H9 (cell line): Measurements from ENCODE around the gene ELOVL3. TPM values are rescaled to one million over a fixed set of nuclear protein-coding genes. Genes with fewer than 3 reads are reported as not detected.

Source experiments
- DNase-seq: peaks from one replicate; pipeline ENCODE4 v3.0.0-alpha.2; 2017
- H2AFZ ChIP-seq: one replicate; pipeline ENCODE4 v1.6.1; 2013; ENCODE audit warnings: mild to moderate bottlenecking, low read length, control low read depth, moderate library complexity
- H2AK5ac ChIP-seq: 2 replicates; pipeline ENCODE4 v1.6.1; 2013; ENCODE audit warnings: low read length, control low read depth, mixed read lengths; ENCODE audit not compliant: insufficient read length
- H2BK120ac ChIP-seq: one replicate; pipeline ENCODE4 v1.6.1; 2013; ENCODE audit warnings: low read depth, mild to moderate bottlenecking, low read length, control low read depth, inconsistent platforms; ENCODE audit not compliant: poor library complexity, severe bottlenecking
- H2BK12ac ChIP-seq: 2 replicates; pipeline ENCODE4 v1.6.1; 2013; ENCODE audit warnings: low read length, control low read depth, mixed read lengths, low read depth; ENCODE audit not compliant: insufficient read length
- H2BK15ac ChIP-seq: 2 replicates; pipeline ENCODE4 v1.6.1; 2013; ENCODE audit warnings: low read depth, low read length, control low read depth
- H2BK20ac ChIP-seq: one replicate; pipeline ENCODE4 v1.6.1; 2013; ENCODE audit warnings: low read depth, mild to moderate bottlenecking, low read length, control low read depth, inconsistent platforms; ENCODE audit not compliant: poor library complexity, severe bottlenecking
- H2BK5ac ChIP-seq: 2 replicates; pipeline ENCODE4 v1.6.1; 2013; ENCODE audit warnings: low read length, control low read depth, mixed read lengths; ENCODE audit not compliant: insufficient read length
- H3K14ac ChIP-seq: 2 replicates; pipeline ENCODE4 v1.6.1; 2013; ENCODE audit warnings: low read length, control low read depth; ENCODE audit not compliant: insufficient read depth
- H3K18ac ChIP-seq: 2 replicates; pipeline ENCODE4 v1.6.1; 2013; ENCODE audit warnings: low read depth, mild to moderate bottlenecking, mixed read lengths, low read length, control low read depth; ENCODE audit not compliant: insufficient read length
- H3K23ac ChIP-seq: 2 replicates; pipeline ENCODE4 v1.6.1; 2013; ENCODE audit warnings: low read length, control low read depth, mixed read lengths, low read depth; ENCODE audit not compliant: insufficient read length
- H3K23me2 ChIP-seq: 2 replicates; pipeline ENCODE4 v1.6.1; 2013; ENCODE audit warnings: low read depth, mild to moderate bottlenecking, mixed read lengths, low read length, control low read depth; ENCODE audit not compliant: insufficient read length, poor library complexity, severe bottlenecking
- H3K27ac ChIP-seq: 2 replicates; pipeline ENCODE4 v1.5.1; 2013; ENCODE audit warnings: low read length, control low read depth, mixed read lengths, low read depth; ENCODE audit not compliant: insufficient read length
- H3K27me3 ChIP-seq: 2 replicates; pipeline ENCODE4 v1.6.1; 2013; ENCODE audit warnings: low read length, control low read depth, inconsistent platforms; ENCODE audit not compliant: insufficient read depth
- H3K4ac ChIP-seq: 2 replicates; pipeline ENCODE4 v1.6.1; 2013; ENCODE audit warnings: low read depth, mild to moderate bottlenecking, control low read depth, inconsistent platforms, low read length, moderate library complexity
- H3K4me1 ChIP-seq: 2 replicates; pipeline ENCODE4 v1.6.1; 2013; ENCODE audit warnings: low read length, control low read depth, inconsistent platforms; ENCODE audit not compliant: insufficient read depth
- H3K4me2 ChIP-seq: 2 replicates; pipeline ENCODE4 v1.6.1; 2013; ENCODE audit warnings: low read length, control low read depth, mixed read lengths; ENCODE audit not compliant: insufficient read length, insufficient read depth
- H3K56ac ChIP-seq: 2 replicates; pipeline ENCODE4 v1.6.1; 2013; ENCODE audit warnings: low read depth, mild to moderate bottlenecking, mixed read lengths, low read length, control low read depth; ENCODE audit not compliant: insufficient read length
- H3K79me1 ChIP-seq: 2 replicates; pipeline ENCODE4 v1.6.1; 2013; ENCODE audit warnings: low read depth, mild to moderate bottlenecking, moderate library complexity, low read length, control low read depth, inconsistent platforms; ENCODE audit not compliant: insufficient read depth, poor library complexity, severe bottlenecking
- H3K79me2 ChIP-seq: 2 replicates; pipeline ENCODE4 v1.6.1; 2013; ENCODE audit warnings: low read length, control low read depth, inconsistent platforms; ENCODE audit not compliant: insufficient read depth
- H3K9ac ChIP-seq: 2 replicates; pipeline ENCODE4 v1.6.1; 2013; ENCODE audit warnings: low read length, control low read depth, mixed read lengths; ENCODE audit not compliant: insufficient read length; ENCODE audit errors: extremely low read depth
- H3K9me3 ChIP-seq: one replicate; pipeline ENCODE4 v1.6.1; 2013; ENCODE audit warnings: low read depth, low read length, inconsistent platforms; ENCODE audit not compliant: control insufficient read depth
- H3T11ph ChIP-seq: one replicate; pipeline ENCODE4 v1.6.1; 2013; ENCODE audit warnings: mild to moderate bottlenecking, low read length, control low read depth, inconsistent platforms
- H4K20me1 ChIP-seq: one replicate; pipeline ENCODE4 v1.6.1; 2013; ENCODE audit not compliant: control insufficient read depth, insufficient read length, insufficient read depth
- H4K5ac ChIP-seq: 2 replicates; pipeline ENCODE4 v1.6.1; 2013; ENCODE audit warnings: low read depth, mild to moderate bottlenecking, mixed read lengths, low read length, control low read depth; ENCODE audit not compliant: insufficient read length
- H4K8ac ChIP-seq: replicated peaks from 2 replicates; pipeline ENCODE4 v1.6.1; 2013; ENCODE audit warnings: low read length, control low read depth, mixed read lengths, low read depth; ENCODE audit not compliant: insufficient read length
- H4K91ac ChIP-seq: 2 replicates; pipeline ENCODE4 v1.6.1; 2013; ENCODE audit warnings: low read depth, mild to moderate bottlenecking, moderate library complexity, mixed read lengths, low read length, control low read depth; ENCODE audit not compliant: insufficient read length
- H3K27ac Mint-ChIP-seq, 3 experiments: 2 replicates in 2 of 3; 3 replicates in 1 of 3; pipeline ENCODE4 v1.8.0; 2020 to 2021; ENCODE audit warnings: mixed read lengths in 3 of 3, mild to moderate bottlenecking in 1 of 3, moderate library complexity in 1 of 3
- H3K27me3 Mint-ChIP-seq: 2 replicates; pipeline ENCODE4 v1.8.0; 2021; ENCODE audit warnings: low read depth, mild to moderate bottlenecking, moderate library complexity, mixed read lengths
- H3K36me3 Mint-ChIP-seq, 3 experiments: 2 replicates in 2 of 3; 3 replicates in 1 of 3; pipeline ENCODE4 v1.8.0; 2020 to 2021; ENCODE audit warnings: low read depth in 3 of 3, mixed read lengths in 3 of 3; ENCODE audit not compliant: insufficient read depth in 1 of 3
- H3K4me1 Mint-ChIP-seq, 2 experiments: 2 replicates each; pipeline ENCODE4 v1.8.0; 2020; ENCODE audit warnings: mixed read lengths in 2 of 2
- H3K4me3 Mint-ChIP-seq, 2 experiments: 2 replicates in 1 of 2; 3 replicates in 1 of 2; pipeline ENCODE4 v1.8.0; 2020 to 2021; ENCODE audit warnings: mild to moderate bottlenecking in 2 of 2, mixed read lengths in 2 of 2, moderate library complexity in 1 of 2
- H3K9me3 Mint-ChIP-seq, 2 experiments: 2 replicates in 1 of 2; 3 replicates in 1 of 2; pipeline ENCODE4 v1.8.0; 2020; ENCODE audit warnings: mild to moderate bottlenecking in 2 of 2, mixed read lengths in 2 of 2, moderate library complexity in 1 of 2
- CTCF ChIP-seq: fragments of 200-600 bp; sonication (generic); conservative IDR thresholded peaks from 3 replicates; pipeline ENCODE4 v1.8.0; 2021; ENCODE audit warnings: antibody characterized with exemption, mild to moderate bottlenecking
- WGBS: extraction: QIAGEN DNeasy Blood & Tissue Kit; methylation state at CpG from one replicate; pipeline ENCODE4 v1.1.7; 2013; ENCODE audit warnings: missing lambda C conversion rate, low lambda C conversion rate, mixed read lengths; ENCODE audit not compliant: insufficient read length; ENCODE audit errors: extremely low coverage; 5-methylcytosine and 5-hydroxymethylcytosine counted together
- total RNA-seq: library from RNA; stranded (reverse); gene quantifications from 2 replicates; pipeline ENCODE4 v1.2.1, GENCODE V29; 2021

ELOVL3 gene
- total RNA-seq, 1 experiment from 2014 or later, result not detected

GRCh38 chr10:102229810-102230263 is 3.7 kb downstream of the ELOVL3 start:
- Histone ChIP-seq H3K18ac (no peak overlapping the region), H3K27ac (no peak overlapping the region), H3K56ac (no peak overlapping the region), H2AK5ac (no peak overlapping the region), H3K4me1 (no peaks in the 10 kb centered on the region), H4K8ac (no peak overlapping the region), H3K4me2 (peak overlapping the region; percentile 53), H4K5ac (no peak overlapping the region), H3K23ac (no peak overlapping the region), H3T11ph (no peak overlapping the region), H2BK15ac (no peak overlapping the region), H4K20me1 (peaks cover 1% of the 10 kb centered on the region), H4K91ac (no peak overlapping the region), H3K4ac (no peak overlapping the region), H3K14ac (no peak overlapping the region), H2BK5ac (no peak overlapping the region), H2AFZ (no peak overlapping the region), H3K79me1 (no peaks in the 10 kb centered on the region), H3K9ac (no peak overlapping the region), H3K27me3 (peaks cover 61% of the 10 kb centered on the region), H3K9me3 (no peaks in the 10 kb centered on the region), H2BK120ac (no peak overlapping the region), H3K23me2 (peaks cover 18% of the 10 kb centered on the region), H2BK20ac (no peak overlapping the region), H2BK12ac (no peak overlapping the region), H3K79me2 (no peaks in the 10 kb centered on the region)
- DNase-seq, result peak; percentile 88
- Mint-ChIP-seq H3K4me3 (peak overlapping the region; percentile 57 to 79), H3K9me3 (peaks cover 0 to 6% of the 10 kb centered on the region in 2 experiments; a peak in 2 of 5 replicates), H3K36me3 (no peaks in the 10 kb centered on the region; a peak in 1 of 7 replicates), H3K4me1 (peaks cover 8 to 16% of the 10 kb centered on the region in 2 experiments), H3K27ac (no peak overlapping the region), H3K27me3 (peaks cover 99% of the 10 kb centered on the region)
- WGBS, result no CpG with 5 or more reads among the region's 24 CpGs
- peak; percentile 97 for TF ChIP-seq CTCF
